GM23338 (cell line): Measurements from ENCODE around the gene NGF. TPM values are rescaled to one million over a fixed set of nuclear protein-coding genes. Genes with fewer than 3 reads are reported as not detected.

Experiments
- ATAC-seq: fragments of 200-7000 bp; cut with Tn5 transposase; 3 replicates; pipeline ENCODE4 v1.9.1; 2020
- DNase-seq: peaks from one replicate; pipeline ENCODE4 v3.0.0-alpha.2; 2015; ENCODE audit warnings: low spot score
- H2AFZ ChIP-seq: fragments of 200-600 bp; sonication (generic); 2 replicates; pipeline ENCODE4 v1.8.0; 2016; ENCODE audit warnings: antibody characterized with exemption, mild to moderate bottlenecking, moderate library complexity
- H3F3A ChIP-seq: fragments of 200-600 bp; sonication (generic); replicated peaks from 2 replicates; pipeline ENCODE4 v1.8.0; 2017; ENCODE audit warnings: antibody characterized with exemption, mixed run types, low read depth
- H3K27ac ChIP-seq: fragments of 200-600 bp; sonication (generic); 2 replicates; pipeline ENCODE4 v1.6.1; 2016; ENCODE audit warnings: low read depth
- H3K27me3 ChIP-seq: fragments of 200-600 bp; sonication (generic); 2 replicates; pipeline ENCODE4 v1.8.0; 2016; ENCODE audit warnings: mild to moderate bottlenecking, mixed run types, moderate library complexity; ENCODE audit not compliant: insufficient read depth
- H3K36me3 ChIP-seq: fragments of 200-600 bp; sonication (generic); 2 replicates; pipeline ENCODE4 v1.8.0; 2016; ENCODE audit warnings: mild to moderate bottlenecking; ENCODE audit not compliant: insufficient read depth
- H3K4me1 ChIP-seq: fragments of 200-600 bp; sonication (generic); 2 replicates; pipeline ENCODE4 v1.8.0; 2016; ENCODE audit warnings: mild to moderate bottlenecking, moderate library complexity; ENCODE audit not compliant: insufficient read depth
- H3K4me2 ChIP-seq: fragments of 200-600 bp; sonication (generic); 2 replicates; pipeline ENCODE4 v1.7.1; 2017; ENCODE audit warnings: mixed run types
- H3K4me3 ChIP-seq: fragments of 200-600 bp; sonication (generic); 2 replicates; pipeline ENCODE4 v1.6.1; 2016; ENCODE audit warnings: mixed run types
- H3K79me2 ChIP-seq: fragments of 200-600 bp; sonication (generic); replicated peaks from 2 replicates; pipeline ENCODE4 v1.8.0; 2017; ENCODE audit warnings: mild to moderate bottlenecking; ENCODE audit not compliant: insufficient read depth
- H3K9me2 ChIP-seq: fragments of 200-600 bp; sonication (generic); 2 replicates; pipeline ENCODE4 v1.8.0; 2017; ENCODE audit not compliant: insufficient read depth
- H4K20me1 ChIP-seq: fragments of 200-600 bp; sonication (generic); replicated peaks from 2 replicates; pipeline ENCODE4 v1.8.0; 2017; ENCODE audit warnings: mild to moderate bottlenecking; ENCODE audit not compliant: insufficient read depth
- H3K27ac Mint-ChIP-seq: 2 replicates; pipeline ENCODE4 v1.8.0; 2020; ENCODE audit warnings: inconsistent platforms, mild to moderate bottlenecking, moderate library complexity, mixed read lengths
- H3K27me3 Mint-ChIP-seq: 3 replicates; pipeline ENCODE4 v1.8.0; 2022; ENCODE audit warnings: low read depth, mild to moderate bottlenecking, moderate library complexity, mixed read lengths, inconsistent platforms; ENCODE audit not compliant: insufficient read depth, poor library complexity
- H3K36me3 Mint-ChIP-seq: 3 replicates; pipeline ENCODE4 v1.8.0; 2021; ENCODE audit warnings: low read depth, mild to moderate bottlenecking, inconsistent platforms, moderate library complexity, mixed read lengths
- H3K4me1 Mint-ChIP-seq: 3 replicates; pipeline ENCODE4 v1.8.0; 2020; ENCODE audit warnings: mild to moderate bottlenecking, inconsistent platforms, mixed read lengths
- H3K4me3 Mint-ChIP-seq: 3 replicates; pipeline ENCODE4 v1.8.0; 2021; ENCODE audit warnings: moderate library complexity, mild to moderate bottlenecking, inconsistent platforms, mixed read lengths
- H3K9me3 Mint-ChIP-seq: 3 replicates; pipeline ENCODE4 v1.8.0; 2020; ENCODE audit warnings: moderate library complexity, mild to moderate bottlenecking, inconsistent platforms, mixed read lengths
- CREB1 ChIP-seq: fragments of 250-450 bp; sonication (Bioruptor Pico); IDR thresholded peaks from 2 replicates; pipeline ENCODE4 v1.5.0; 2020; ENCODE audit warnings: low read depth, mild to moderate bottlenecking, moderate library complexity
- EZH2 ChIP-seq: fragments of 200-600 bp; sonication (generic); IDR thresholded peaks from one replicate; pipeline ENCODE4 v1.8.0; 2017; ENCODE audit warnings: antibody characterized with exemption, mild to moderate bottlenecking, low read depth; ENCODE audit not compliant: unreplicated experiment
- EZH2phosphoT487 ChIP-seq: fragments of 200-600 bp; sonication (generic); IDR thresholded peaks from one replicate; pipeline ENCODE4 v1.8.1; 2018; ENCODE audit warnings: antibody characterized with exemption; ENCODE audit not compliant: unreplicated experiment
- JUNB ChIP-seq: IDR thresholded peaks from one replicate; pipeline ENCODE4 v1.6.1; 2016; ENCODE audit warnings: antibody characterized with exemption; ENCODE audit not compliant: unreplicated experiment
- NANOG ChIP-seq: IDR thresholded peaks from 2 replicates; pipeline ENCODE4 v1.6.1; 2016; ENCODE audit warnings: antibody characterized with exemption, borderline replicate concordance
- POLR2AphosphoS5 ChIP-seq: IDR thresholded peaks from 2 replicates; pipeline ENCODE4 v1.6.1; 2016; ENCODE audit warnings: antibody characterized with exemption, low read depth
- STAT1 ChIP-seq: IDR thresholded peaks from one replicate; pipeline ENCODE4 v1.6.1; 2016; ENCODE audit warnings: antibody characterized with exemption; ENCODE audit not compliant: unreplicated experiment
- ZNF114 ChIP-seq: fragments of 250-450 bp; sonication (Bioruptor Pico); IDR thresholded peaks from 2 replicates; pipeline ENCODE4 v1.5.0; 2020; ENCODE audit warnings: mild to moderate bottlenecking, moderate library complexity
- polyA plus RNA-seq: library from polyadenylated mRNA; unstranded; fragments of >200 nt; fragmentation: Nextera tagmentation; extraction: Ambion mirVana; gene quantifications from 2 replicates; pipeline ENCODE4 v1.2.1, GENCODE V29; 2016
- total RNA-seq: library from RNA; depleted of rRNA; stranded (reverse); fragments of >200 nt; shearing (Covaris generic); gene quantifications from 2 replicates; pipeline ENCODE4 v1.2.3, GENCODE V29; 2014
- TF ChIP-seq, protein P1 (sequence below): IDR thresholded peaks from one replicate; pipeline ENCODE4 v1.6.1; 2018; ENCODE audit warnings: antibody characterized with exemption; ENCODE audit not compliant: unreplicated experiment
- TF ChIP-seq, protein P2 (sequence below): IDR thresholded peaks from 2 replicates; pipeline ENCODE4 v1.6.1; 2016; ENCODE audit warnings: antibody characterized with exemption
- TF ChIP-seq, protein P3 (sequence below): fragments of 250-450 bp; sonication (Bioruptor Pico); IDR thresholded peaks from 2 replicates; pipeline ENCODE4 v1.5.0; 2020; ENCODE audit warnings: mild to moderate bottlenecking, moderate library complexity

NGF gene
- total and polyA plus RNA-seq, 2 experiments from 2014 or later: 0.28 to 0.92 TPM

DNA sequence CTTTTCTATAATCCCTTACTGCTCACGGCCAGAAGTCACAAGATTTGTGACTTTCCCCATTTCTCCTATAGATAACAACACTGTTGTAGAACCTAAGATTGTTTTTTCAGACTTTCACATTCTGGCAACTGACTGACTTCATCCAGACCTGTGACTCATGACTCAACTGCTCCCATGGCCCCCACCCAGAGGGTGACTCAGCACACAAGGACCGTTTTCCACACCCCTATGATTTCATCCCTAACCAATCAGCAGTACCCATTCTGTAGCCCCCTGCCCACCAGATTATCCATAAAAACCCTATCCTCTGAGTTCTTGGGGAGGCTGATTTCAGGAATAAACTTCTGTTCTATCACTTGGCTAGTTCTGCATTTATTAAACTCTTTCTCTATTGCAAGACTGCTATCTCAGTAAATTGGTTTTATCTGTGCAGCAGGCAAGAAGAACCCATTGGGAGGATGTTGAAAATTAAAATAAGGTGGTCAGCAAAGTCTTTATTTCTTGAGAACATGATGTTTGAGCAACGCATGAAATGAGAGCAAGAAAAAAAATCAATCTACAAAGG lies 79.7 kb downstream of the NGF start (continued):
- no peak for TF ChIP-seq EZH2
- TF ChIP-seq, protein P1, sequence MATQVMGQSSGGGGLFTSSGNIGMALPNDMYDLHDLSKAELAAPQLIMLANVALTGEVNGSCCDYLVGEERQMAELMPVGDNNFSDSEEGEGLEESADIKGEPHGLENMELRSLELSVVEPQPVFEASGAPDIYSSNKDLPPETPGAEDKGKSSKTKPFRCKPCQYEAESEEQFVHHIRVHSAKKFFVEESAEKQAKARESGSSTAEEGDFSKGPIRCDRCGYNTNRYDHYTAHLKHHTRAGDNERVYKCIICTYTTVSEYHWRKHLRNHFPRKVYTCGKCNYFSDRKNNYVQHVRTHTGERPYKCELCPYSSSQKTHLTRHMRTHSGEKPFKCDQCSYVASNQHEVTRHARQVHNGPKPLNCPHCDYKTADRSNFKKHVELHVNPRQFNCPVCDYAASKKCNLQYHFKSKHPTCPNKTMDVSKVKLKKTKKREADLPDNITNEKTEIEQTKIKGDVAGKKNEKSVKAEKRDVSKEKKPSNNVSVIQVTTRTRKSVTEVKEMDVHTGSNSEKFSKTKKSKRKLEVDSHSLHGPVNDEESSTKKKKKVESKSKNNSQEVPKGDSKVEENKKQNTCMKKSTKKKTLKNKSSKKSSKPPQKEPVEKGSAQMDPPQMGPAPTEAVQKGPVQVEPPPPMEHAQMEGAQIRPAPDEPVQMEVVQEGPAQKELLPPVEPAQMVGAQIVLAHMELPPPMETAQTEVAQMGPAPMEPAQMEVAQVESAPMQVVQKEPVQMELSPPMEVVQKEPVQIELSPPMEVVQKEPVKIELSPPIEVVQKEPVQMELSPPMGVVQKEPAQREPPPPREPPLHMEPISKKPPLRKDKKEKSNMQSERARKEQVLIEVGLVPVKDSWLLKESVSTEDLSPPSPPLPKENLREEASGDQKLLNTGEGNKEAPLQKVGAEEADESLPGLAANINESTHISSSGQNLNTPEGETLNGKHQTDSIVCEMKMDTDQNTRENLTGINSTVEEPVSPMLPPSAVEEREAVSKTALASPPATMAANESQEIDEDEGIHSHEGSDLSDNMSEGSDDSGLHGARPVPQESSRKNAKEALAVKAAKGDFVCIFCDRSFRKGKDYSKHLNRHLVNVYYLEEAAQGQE: no peak

DNA sequence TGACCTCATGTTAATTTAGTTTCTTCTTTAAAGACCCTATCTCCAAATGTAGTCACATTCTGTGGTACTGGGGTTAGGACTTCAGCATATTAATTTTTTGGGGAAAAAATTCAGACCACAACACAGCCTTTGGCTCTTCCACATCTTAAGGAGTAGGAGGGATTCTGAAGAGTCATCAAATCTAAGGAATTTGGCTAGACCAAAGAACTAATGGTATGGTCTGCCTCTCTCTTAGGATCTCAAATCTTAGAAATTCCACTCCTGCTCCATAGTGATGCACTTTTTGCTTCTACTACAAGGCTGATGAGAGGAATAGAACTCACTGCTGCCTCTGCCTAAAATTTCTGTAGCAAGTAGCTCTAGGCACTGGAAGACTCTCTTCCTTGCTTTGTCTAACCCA lies 80.5 kb downstream of the NGF start:
- Histone ChIP-seq H3K27me3 (no peaks in the 10 kb centered on the region), H3K4me2 (no peak overlapping the region), H3K4me3 (no peak overlapping the region), H3K9me2 (no peaks in the 10 kb centered on the region), H3F3A (no peaks in the 10 kb centered on the region), H3K27ac (no peak overlapping the region), H3K36me3 (no peaks in the 10 kb centered on the region; the same call in 1 of the 2 replicates), H3K79me2 (no peaks in the 10 kb centered on the region), H4K20me1 (no peaks in the 10 kb centered on the region), H2AFZ (no peak overlapping the region), H3K4me1 (no peaks in the 10 kb centered on the region)
- H3K27ac Mint-ChIP-seq: no peak overlapping the region
- H3K4me1 Mint-ChIP-seq: no peaks in the 10 kb centered on the region
- peaks cover 2% of the 10 kb centered on the region for H3K27me3 Mint-ChIP-seq
- no peak for ATAC-seq
- H3K9me3 Mint-ChIP-seq: peaks cover 15% of the 10 kb centered on the region
- no peak for DNase-seq
- H3K36me3 Mint-ChIP-seq: peaks cover 10% of the 10 kb centered on the region
- H3K4me3 Mint-ChIP-seq: no peak overlapping the region
- no peak for TF ChIP-seq CREB1
- TF ChIP-seq STAT1: no peak
- no peak for TF ChIP-seq EZH2phosphoT487
- no peak for TF ChIP-seq JUNB
- no peak for TF ChIP-seq NANOG
- no peak for TF ChIP-seq EZH2
- TF ChIP-seq, protein P1: no peak
- no peak for TF ChIP-seq ZNF114 (CRISPR knock-in tag)
- TF ChIP-seq, protein P2, sequence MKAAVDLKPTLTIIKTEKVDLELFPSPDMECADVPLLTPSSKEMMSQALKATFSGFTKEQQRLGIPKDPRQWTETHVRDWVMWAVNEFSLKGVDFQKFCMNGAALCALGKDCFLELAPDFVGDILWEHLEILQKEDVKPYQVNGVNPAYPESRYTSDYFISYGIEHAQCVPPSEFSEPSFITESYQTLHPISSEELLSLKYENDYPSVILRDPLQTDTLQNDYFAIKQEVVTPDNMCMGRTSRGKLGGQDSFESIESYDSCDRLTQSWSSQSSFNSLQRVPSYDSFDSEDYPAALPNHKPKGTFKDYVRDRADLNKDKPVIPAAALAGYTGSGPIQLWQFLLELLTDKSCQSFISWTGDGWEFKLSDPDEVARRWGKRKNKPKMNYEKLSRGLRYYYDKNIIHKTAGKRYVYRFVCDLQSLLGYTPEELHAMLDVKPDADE: no peak
- TF ChIP-seq POLR2AphosphoS5: no peak
- TF ChIP-seq, protein P3, sequence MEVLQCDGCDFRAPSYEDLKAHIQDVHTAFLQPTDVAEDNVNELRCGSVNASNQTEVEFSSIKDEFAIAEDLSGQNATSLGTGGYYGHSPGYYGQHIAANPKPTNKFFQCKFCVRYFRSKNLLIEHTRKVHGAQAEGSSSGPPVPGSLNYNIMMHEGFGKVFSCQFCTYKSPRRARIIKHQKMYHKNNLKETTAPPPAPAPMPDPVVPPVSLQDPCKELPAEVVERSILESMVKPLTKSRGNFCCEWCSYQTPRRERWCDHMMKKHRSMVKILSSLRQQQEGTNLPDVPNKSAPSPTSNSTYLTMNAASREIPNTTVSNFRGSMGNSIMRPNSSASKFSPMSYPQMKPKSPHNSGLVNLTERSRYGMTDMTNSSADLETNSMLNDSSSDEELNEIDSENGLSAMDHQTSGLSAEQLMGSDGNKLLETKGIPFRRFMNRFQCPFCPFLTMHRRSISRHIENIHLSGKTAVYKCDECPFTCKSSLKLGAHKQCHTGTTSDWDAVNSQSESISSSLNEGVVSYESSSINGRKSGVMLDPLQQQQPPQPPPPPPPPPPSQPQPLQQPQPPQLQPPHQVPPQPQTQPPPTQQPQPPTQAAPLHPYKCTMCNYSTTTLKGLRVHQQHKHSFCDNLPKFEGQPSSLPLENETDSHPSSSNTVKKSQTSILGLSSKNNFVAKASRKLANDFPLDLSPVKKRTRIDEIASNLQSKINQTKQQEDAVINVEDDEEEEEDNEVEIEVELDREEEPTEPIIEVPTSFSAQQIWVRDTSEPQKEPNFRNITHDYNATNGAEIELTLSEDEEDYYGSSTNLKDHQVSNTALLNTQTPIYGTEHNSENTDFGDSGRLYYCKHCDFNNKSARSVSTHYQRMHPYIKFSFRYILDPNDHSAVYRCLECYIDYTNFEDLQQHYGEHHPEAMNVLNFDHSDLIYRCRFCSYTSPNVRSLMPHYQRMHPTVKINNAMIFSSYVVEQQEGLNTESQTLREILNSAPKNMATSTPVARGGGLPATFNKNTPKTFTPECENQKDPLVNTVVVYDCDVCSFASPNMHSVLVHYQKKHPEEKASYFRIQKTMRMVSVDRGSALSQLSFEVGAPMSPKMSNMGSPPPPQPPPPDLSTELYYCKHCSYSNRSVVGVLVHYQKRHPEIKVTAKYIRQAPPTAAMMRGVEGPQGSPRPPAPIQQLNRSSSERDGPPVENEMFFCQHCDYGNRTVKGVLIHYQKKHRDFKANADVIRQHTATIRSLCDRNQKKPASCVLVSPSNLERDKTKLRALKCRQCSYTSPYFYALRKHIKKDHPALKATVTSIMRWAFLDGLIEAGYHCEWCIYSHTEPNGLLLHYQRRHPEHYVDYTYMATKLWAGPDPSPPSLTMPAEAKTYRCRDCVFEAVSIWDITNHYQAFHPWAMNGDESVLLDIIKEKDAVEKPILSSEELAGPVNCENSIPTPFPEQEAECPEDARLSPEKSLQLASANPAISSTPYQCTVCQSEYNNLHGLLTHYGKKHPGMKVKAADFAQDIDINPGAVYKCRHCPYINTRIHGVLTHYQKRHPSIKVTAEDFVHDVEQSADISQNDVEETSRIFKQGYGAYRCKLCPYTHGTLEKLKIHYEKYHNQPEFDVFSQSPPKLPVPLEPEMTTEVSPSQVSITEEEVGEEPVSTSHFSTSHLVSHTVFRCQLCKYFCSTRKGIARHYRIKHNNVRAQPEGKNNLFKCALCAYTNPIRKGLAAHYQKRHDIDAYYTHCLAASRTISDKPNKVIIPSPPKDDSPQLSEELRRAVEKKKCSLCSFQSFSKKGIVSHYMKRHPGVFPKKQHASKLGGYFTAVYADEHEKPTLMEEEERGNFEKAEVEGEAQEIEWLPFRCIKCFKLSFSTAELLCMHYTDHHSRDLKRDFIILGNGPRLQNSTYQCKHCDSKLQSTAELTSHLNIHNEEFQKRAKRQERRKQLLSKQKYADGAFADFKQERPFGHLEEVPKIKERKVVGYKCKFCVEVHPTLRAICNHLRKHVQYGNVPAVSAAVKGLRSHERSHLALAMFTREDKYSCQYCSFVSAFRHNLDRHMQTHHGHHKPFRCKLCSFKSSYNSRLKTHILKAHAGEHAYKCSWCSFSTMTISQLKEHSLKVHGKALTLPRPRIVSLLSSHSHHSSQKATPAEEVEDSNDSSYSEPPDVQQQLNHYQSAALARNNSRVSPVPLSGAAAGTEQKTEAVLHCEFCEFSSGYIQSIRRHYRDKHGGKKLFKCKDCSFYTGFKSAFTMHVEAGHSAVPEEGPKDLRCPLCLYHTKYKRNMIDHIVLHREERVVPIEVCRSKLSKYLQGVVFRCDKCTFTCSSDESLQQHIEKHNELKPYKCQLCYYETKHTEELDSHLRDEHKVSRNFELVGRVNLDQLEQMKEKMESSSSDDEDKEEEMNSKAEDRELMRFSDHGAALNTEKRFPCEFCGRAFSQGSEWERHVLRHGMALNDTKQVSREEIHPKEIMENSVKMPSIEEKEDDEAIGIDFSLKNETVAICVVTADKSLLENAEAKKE (CRISPR knock-in tag): no peak
